ENCODE data around the gene DNAAF8. TPM values are rescaled to one million over a fixed set of nuclear protein-coding genes. Genes with fewer than 3 reads are reported as not detected.

Gene DNAAF8
- total RNA-seq, 1 donor from 2014 or later, result not detected

GRCh38 chr16:4694642-4695451 lies 39.5 kb upstream of the DNAAF8 start:
- Histone ChIP-seq H3K27ac (no peak overlapping the region), H3K79me2 (ENCODE audit: low read depth) (peaks cover 13% of the 10 kb centered on the region), H3K4me3 (peak overlapping the region; percentile 94), H3K9me3 (ENCODE audit: low read depth) (no peaks in the 10 kb centered on the region), H3K36me3 (no peaks in the 10 kb centered on the region), H3K4me2 (peak overlapping the region; percentile 91), H2AFZ (replicated peaks) (no peak overlapping the region), H4K20me1 (ENCODE audit: low read depth) (peaks cover 17% of the 10 kb centered on the region), H3F3A (ENCODE audit: low read depth) (peaks cover 19% of the 10 kb centered on the region), H3K9ac (peak overlapping the region; percentile 82), H3K4me1 (no peaks in the 10 kb centered on the region), H3K27me3 (no peaks in the 10 kb centered on the region)
- no peaks in the 10 kb centered on the region for H3K9me3 Mint-ChIP-seq
- H3K36me3 Mint-ChIP-seq, result peaks cover 6% of the 10 kb centered on the region
- H3K4me1 Mint-ChIP-seq, result no peaks in the 10 kb centered on the region
- TF ChIP-seq EZH2 (IDR thresholded peaks at IDR 0.05) (no peak), CTCF (IDR thresholded peaks at IDR 0.05) (no peak), EZH2phosphoT487 (IDR thresholded peaks at IDR 0.05) (no peak)
- DNase-seq (ENCODE audit: low spot score), result no peak
- H3K27ac Mint-ChIP-seq, result no peak overlapping the region
- peak overlapping the region; percentile 89 for H3K4me3 Mint-ChIP-seq
- peaks cover 5% of the 10 kb centered on the region for H3K27me3 Mint-ChIP-seq (ENCODE audit: insufficient read depth, low read depth)

GRCh38 chr16:4695473-4696171 lies 38.7 kb upstream of the DNAAF8 start:
- Mint-ChIP-seq H3K27me3 (ENCODE audit: insufficient read depth, low read depth) (peaks cover 5% of the 10 kb centered on the region), H3K4me1 (no peaks in the 10 kb centered on the region), H3K27ac (no peak overlapping the region), H3K36me3 (peaks cover 6% of the 10 kb centered on the region), H3K4me3 (peak overlapping the region; percentile 89), H3K9me3 (no peaks in the 10 kb centered on the region)
- Histone ChIP-seq H2AFZ (replicated peaks) (no peak overlapping the region), H3K4me3 (no peak overlapping the region), H3K9ac (no peak overlapping the region), H3K79me2 (ENCODE audit: low read depth) (peaks cover 13% of the 10 kb centered on the region), H3K4me1 (no peaks in the 10 kb centered on the region), H3K27me3 (no peaks in the 10 kb centered on the region), H3K36me3 (no peaks in the 10 kb centered on the region), H4K20me1 (ENCODE audit: low read depth) (peaks cover 17% of the 10 kb centered on the region), H3K4me2 (no peak overlapping the region), H3K27ac (no peak overlapping the region), H3F3A (ENCODE audit: low read depth) (peaks cover 19% of the 10 kb centered on the region), H3K9me3 (ENCODE audit: low read depth) (no peaks in the 10 kb centered on the region)
- TF ChIP-seq CTCF (IDR thresholded peaks at IDR 0.05), result no peak
- TF ChIP-seq EZH2phosphoT487 (IDR thresholded peaks at IDR 0.05), result no peak
- no peak for TF ChIP-seq EZH2 (IDR thresholded peaks at IDR 0.05)
- DNase-seq (ENCODE audit: low spot score), result no peak

- DNase-seq (ENCODE audit: low spot score), result no peak
- Histone ChIP-seq H3K27me3 (no peaks in the 10 kb centered on the region), H3K27ac (no peak overlapping the region), H2AFZ (replicated peaks) (no peak overlapping the region), H4K20me1 (ENCODE audit: low read depth) (peaks cover 17% of the 10 kb centered on the region), H3K9me3 (ENCODE audit: low read depth) (no peaks in the 10 kb centered on the region), H3K4me1 (no peaks in the 10 kb centered on the region), H3K4me3 (no peak overlapping the region), H3K79me2 (ENCODE audit: low read depth) (peaks cover 13% of the 10 kb centered on the region), H3K4me2 (no peak overlapping the region), H3F3A (ENCODE audit: low read depth) (peaks cover 19% of the 10 kb centered on the region), H3K9ac (no peak overlapping the region), H3K36me3 (no peaks in the 10 kb centered on the region)
- Mint-ChIP-seq H3K9me3 (no peaks in the 10 kb centered on the region), H3K4me3 (no peak overlapping the region), H3K36me3 (peaks cover 6% of the 10 kb centered on the region), H3K4me1 (no peaks in the 10 kb centered on the region), H3K27ac (no peak overlapping the region), H3K27me3 (ENCODE audit: insufficient read depth, low read depth) (peaks cover 5% of the 10 kb centered on the region)
- no peak for TF ChIP-seq EZH2 (IDR thresholded peaks at IDR 0.05)
Measured at GRCh38 chr16:4696172-4696904, 38.0 kb upstream of the DNAAF8 start.

All from neural progenitor cell (in vitro differentiated cells).